ENCODE measurements around the gene U2AF1L4.

The U2AF1L4 gene

GRCh38 chr19:35740423-35741202 is 4.6 kb downstream of the U2AF1L4 start:
- FAIRE-seq: peak; percentile 96

DNA sequence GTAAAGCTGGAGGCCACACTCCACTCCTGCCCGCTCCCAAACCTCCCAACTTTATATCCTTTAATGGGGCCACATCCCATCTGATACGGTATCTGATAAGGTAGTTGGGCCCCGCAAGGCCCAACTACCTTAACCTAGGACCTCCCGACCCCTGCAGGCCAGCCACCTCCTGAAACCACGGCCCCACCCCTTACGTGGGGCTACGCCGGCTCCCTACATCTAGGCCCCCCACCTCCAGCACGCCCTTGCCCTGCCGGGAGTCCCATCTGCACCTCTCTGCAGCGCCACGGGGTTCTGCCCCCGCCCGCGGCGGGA is 5.2 kb downstream of the U2AF1L4 start:
- no peak for FAIRE-seq

- FAIRE-seq: no peak
Observed at GRCh38 chr19:35739275-35740107, 5.7 kb downstream of the U2AF1L4 start.

GRCh38 chr19:35738887-35739229 is 6.4 kb downstream of the U2AF1L4 start:
- no peak for FAIRE-seq

- no peak for FAIRE-seq
Observed at GRCh38 chr19:35738021-35738886, 7.0 kb downstream of the U2AF1L4 start.

- no peak for FAIRE-seq
Observed at GRCh38 chr19:35736913-35737886, 8.0 kb downstream of the U2AF1L4 start.

- FAIRE-seq: no peak
Observed at GRCh38 chr19:35734889-35735288, 10.3 kb downstream of the U2AF1L4 start.

DNA sequence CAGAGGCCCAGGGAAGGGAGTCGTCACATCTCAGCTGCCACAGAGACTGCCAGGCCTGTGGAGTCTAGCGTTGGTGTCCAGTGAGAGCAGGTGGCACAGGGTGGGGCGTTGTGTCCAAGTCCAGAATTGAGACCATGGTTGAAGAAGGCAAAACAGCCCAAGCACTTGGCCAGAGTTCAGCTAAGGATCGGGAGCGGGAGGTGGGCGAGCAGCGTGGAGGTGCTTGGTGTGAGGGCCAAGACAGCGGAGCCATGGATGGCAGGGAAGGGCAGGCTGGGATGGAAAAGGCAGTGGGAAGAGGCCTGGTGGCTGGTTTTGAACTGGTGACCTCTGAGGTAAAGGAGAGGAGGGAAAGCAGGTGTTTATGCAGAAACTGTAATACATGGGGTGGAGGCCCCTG is 10.9 kb downstream of the U2AF1L4 start:
- no peak for FAIRE-seq

DNA sequence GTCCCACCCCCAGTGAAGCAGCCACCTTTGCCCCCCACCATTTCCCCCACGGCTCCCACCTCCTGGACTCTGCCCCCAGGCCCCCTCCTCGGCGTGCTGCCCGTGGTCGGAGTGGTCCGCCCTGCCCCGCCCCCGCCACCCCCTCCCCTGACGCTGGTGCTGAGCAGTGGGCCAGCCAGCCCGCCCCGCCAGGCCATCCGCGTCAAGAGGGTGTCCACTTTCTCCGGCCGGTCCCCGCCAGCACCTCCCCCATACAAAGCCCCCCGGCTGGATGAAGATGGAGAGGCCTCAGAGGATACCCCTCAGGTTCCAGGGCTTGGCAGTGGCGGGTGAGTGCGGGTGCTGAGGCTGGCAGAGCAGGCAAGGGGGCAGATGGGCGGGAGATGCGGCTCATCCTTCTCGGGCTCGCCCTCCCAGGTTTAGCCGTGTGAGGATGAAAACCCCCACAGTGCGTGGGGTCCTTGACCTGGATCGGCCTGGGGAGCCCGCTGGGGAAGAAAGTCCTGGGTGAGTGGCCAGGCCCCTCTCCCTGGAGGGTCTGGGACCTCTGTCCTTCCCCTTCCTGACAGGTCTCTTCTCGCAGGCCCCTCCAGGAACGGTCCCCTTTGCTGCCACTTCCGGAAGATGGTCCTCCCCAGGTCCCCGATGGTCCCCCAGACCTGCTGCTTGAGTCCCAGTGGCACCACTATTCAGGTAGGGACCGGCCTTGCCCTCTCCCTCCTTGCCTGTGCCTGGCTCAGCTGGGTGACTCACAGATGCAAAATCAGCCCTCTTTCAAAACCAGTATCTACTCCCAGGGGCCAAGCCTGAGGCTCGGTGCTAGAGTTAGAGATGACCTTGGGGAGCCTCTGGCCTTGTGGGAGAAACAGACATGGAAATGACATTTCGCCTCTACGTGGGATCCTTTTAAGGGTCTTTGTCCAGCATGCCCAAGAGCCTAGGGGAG is 11.8 kb downstream of the U2AF1L4 start:
- FAIRE-seq: no peak

DNA sequence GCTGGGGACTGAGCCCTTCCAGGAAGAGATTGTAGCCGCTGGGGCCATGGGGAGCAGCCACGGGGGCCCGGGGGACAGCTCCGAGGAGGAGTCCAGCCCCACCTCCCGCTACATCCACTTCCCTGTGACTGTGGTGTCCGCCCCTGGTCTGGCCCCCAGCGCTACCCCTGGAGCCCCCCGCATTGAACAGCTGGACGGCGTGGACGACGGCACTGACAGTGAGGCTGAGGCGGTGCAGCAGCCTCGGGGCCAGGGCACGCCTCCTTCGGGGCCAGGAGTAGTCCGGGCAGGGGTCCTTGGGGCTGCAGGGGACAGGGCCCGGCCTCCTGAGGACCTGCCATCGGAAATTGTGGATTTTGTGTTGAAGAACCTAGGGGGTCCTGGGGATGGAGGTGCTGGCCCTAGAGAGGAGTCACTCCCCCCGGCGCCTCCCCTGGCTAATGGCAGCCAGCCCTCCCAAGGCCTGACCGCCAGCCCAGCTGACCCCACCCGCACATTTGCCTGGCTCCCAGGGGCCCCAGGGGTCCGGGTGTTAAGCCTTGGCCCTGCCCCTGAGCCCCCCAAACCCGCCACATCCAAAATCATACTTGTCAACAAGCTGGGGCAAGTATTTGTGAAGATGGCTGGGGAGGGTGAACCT is 12.6 kb downstream of the U2AF1L4 start:
- FAIRE-seq: no peak

- FAIRE-seq: no peak
Observed at GRCh38 chr19:35731779-35732405, 13.3 kb downstream of the U2AF1L4 start.

GRCh38 chr19:35731353-35731752 is 13.9 kb downstream of the U2AF1L4 start:
- FAIRE-seq: no peak

DNA sequence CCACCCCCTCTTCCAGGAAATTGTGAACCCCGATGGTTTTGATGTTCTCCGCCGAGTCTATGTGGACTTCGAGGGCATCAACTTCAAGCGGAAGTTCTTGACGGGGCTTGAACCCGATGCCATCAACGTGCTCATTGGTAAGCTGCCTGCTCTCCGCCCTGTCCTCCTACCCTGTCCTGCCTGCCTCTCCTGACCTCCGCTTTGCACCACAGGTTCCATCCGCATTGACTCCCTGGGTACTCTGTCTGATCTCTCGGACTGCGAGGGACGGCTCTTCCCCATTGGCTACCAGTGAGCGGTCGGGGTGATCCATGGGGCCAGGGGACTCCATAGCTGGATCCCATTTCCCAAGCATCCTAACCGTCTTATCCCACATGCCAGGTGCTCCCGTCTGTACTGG is 14.9 kb downstream of the U2AF1L4 start:
- FAIRE-seq: no peak

DNA sequence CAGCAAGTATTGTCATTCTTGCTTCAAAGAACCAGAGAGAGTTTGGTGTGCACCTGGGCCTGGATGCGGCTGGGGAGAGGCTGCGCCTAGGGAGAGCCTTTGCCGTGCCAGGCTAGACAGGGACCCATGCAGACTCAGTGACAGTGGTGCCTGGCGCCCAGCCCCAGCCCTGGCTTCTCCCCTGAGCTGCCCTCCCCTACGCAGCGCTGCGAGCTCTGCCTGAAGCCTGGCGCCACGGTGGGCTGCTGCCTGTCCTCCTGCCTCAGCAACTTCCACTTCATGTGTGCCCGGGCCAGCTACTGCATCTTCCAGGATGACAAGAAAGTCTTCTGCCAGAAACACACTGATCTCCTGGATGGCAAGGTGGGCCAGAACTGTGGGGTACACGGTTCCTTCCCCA is 15.5 kb downstream of the U2AF1L4 start:
- no peak for FAIRE-seq

DNA sequence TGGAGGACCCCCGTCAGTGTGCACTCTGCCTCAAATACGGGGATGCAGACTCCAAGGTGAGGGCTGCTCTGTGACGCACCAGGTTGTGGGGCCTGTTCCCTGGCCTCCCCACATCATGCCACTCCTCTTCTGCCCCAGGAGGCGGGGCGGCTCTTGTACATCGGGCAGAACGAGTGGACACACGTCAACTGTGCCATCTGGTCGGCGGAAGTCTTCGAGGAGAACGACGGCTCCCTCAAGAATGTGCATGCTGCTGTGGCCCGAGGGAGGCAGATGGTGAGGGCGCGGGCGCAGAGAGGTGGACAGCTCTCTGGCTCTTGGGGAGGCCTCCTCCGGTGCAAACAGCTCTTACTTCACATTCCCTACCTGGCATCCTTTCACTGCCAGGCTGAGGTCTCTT is 16.2 kb downstream of the U2AF1L4 start:
- no peak for FAIRE-seq

DNA sequence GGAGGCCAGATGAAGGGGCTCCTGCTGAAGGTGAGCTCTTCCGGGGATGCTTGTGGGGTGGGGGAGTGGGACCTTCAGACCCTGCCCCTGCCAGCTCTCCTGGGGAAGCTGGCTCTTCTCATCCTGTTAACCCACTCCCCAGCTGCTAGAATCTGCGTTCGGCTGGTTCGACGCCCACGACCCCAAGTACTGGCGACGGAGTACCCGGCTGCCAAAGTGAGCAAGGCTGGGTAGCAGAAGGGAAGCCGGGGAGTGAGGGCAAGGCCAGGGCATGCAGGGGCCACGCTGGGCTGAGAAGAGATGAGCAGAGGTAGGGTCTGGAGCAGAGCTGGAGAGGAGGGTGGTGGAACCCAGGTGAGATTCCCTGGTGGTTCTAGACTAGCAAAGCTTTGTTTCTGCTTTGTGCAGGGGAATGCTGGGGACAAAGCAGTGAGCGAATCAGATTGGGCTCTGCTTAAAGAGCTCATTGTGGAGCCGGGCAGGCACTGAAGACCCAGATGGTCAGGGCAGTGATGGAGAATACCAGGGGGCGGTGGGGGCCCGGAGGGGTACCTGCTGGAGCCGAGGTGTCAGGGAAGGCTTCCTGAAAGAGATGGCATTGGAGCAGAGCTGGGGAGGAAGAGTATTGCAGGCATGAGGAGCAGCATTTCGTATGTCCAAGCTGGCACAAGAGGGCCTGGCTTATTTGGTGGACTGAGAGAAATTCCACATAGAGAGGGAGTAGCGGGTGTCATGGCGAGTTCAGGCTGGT is 17.1 kb downstream of the U2AF1L4 start:
- FAIRE-seq: no peak

DNA sequence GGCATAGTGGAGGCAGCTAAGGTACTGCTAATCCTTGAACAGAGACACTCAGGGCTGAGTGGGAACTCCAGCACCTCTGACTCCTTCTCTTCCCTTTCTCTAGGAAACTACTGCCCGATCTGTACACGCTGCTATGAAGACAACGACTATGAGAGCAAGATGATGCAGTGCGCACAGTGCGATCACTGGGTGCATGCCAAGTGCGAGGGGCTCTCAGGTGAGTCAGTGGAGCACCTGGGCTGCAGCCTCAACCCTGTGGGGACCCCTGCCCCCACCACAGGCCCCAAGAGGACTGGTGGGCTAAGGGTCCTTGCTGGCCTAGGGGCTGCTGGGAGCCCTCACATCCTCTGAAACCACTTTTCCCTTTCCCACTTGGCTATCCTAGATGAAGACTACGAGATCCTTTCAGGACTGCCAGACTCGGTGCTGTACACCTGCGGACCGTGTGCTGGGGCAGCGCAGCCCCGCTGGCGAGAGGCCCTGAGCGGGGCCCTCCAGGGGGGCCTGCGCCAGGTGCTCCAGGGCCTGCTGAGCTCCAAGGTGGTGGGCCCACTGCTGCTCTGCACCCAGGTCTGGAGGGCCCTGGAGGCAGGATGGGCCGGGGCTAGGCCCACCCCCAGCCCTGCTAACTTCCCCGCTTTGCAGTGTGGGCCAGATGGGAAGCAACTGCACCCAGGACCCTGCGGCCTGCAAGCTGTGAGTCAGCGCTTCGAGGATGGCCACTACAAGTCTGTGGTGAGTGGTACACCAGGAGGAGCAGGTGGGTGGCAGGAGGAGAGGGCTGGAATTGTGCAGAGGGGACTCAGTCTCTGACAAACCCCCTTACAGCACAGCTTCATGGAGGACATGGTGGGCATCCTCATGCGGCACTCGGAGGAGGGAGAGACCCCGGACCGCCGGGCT is 17.9 kb downstream of the U2AF1L4 start:
- FAIRE-seq: no peak

DNA sequence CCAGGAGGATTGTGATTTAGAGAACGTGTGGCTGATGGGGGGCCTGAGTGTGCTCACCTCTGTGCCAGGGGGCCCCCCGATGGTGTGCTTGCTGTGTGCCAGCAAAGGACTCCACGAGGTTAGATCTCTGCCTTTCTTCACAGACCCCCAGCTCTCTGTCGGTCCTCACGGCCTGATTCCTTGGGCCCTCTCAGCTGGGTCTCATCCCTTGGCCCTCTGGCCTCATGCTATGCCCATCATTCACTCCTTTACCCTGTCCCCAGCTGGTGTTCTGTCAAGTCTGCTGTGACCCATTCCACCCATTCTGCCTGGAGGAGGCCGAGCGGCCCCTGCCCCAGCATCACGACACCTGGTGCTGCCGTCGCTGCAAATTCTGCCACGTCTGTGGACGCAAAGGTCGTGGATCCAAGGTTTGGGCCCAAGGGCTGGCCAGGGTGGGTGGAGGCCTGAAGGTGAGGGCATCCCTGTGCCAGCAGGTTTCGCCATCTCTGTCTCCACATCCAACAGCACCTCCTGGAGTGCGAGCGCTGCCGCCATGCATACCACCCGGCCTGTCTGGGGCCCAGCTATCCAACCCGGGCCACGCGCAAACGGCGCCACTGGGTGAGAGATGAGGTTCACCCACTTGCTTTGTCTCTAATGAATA is 19.9 kb downstream of the U2AF1L4 start:
- no peak for FAIRE-seq
